CD14-positive monocyte (primary cell): Measurements from ENCODE around the gene EGFR. TPM values are rescaled to one million over a fixed set of nuclear protein-coding genes. Genes with fewer than 3 reads are reported as not detected.
"Not testable (repeated sequence)": the region's sequence is repeated elsewhere in the genome, so short reads cannot be mapped to it uniquely, and the experiment has no call there.

Experiments
- DNase-seq, 3 donors: peaks; one replicate each; pipeline ENCODE4 v3.0.0-alpha.2; 2011 to 2022
- H2AFZ ChIP-seq: 2 replicates; pipeline ENCODE4 v1.6.0; 2012; ENCODE audit warnings: mild to moderate bottlenecking, low read depth, low read length, inconsistent platforms; ENCODE audit not compliant: insufficient read depth, poor library complexity, severe bottlenecking
- H3K27ac ChIP-seq, 2 donors: 1 replicate in 1 of 2; 2 replicates in 1 of 2; pipeline ENCODE4 v1.5.1; 2012 to 2013; ENCODE audit warnings: low read length in 2 of 2, control low read depth in 1 of 2, inconsistent platforms in 1 of 2, low read depth in 1 of 2, mild to moderate bottlenecking in 1 of 2
- H3K27me3 ChIP-seq, 2 donors: one replicate each; pipeline versions ENCODE4 v1.6.0 to v1.6.1; 2011 to 2013; ENCODE audit warnings: low read length in 2 of 2; ENCODE audit not compliant: control insufficient read depth in 2 of 2, insufficient read depth in 2 of 2
- H3K36me3 ChIP-seq, 2 donors: replicated peaks in 1 of 2; 1 replicate in 1 of 2; 2 replicates in 1 of 2; pipeline versions ENCODE4 v1.5.1 to v1.6.1; 2012 to 2013; ENCODE audit warnings: low read length in 2 of 2, control low read depth in 1 of 2, inconsistent platforms in 1 of 2, mild to moderate bottlenecking in 1 of 2; ENCODE audit not compliant: insufficient read depth in 2 of 2, control insufficient read depth in 1 of 2
- H3K4me1 ChIP-seq, 2 donors: 1 replicate in 1 of 2; 2 replicates in 1 of 2; pipeline versions ENCODE4 v1.5.1 to v1.6.1; 2012 to 2013; ENCODE audit warnings: low read length in 2 of 2, control low read depth in 1 of 2, inconsistent platforms in 1 of 2, mild to moderate bottlenecking in 1 of 2, moderate library complexity in 1 of 2; ENCODE audit not compliant: insufficient read depth in 2 of 2, control insufficient read depth in 1 of 2
- H3K4me2 ChIP-seq: replicated peaks from 2 replicates; pipeline ENCODE3; 2012; ENCODE audit warnings: low read length, moderate library complexity, mild to moderate bottlenecking; ENCODE audit not compliant: poor library complexity, severe bottlenecking; ENCODE audit errors: extremely low read depth
- H3K4me3 ChIP-seq, 3 experiments: fragments of 200-600 bp in 1 of 3; sonication (generic) in 1 of 3; replicated peaks in 1 of 3; 1 replicate in 2 of 3; 2 replicates in 1 of 3; pipeline ENCODE4 v1.5.1; 2011 to 2013; ENCODE audit warnings: low read length in 3 of 3, mild to moderate bottlenecking in 3 of 3, control low read depth in 2 of 3, low read depth in 2 of 3, inconsistent platforms in 1 of 3, moderate library complexity in 1 of 3
- H3K79me2 ChIP-seq: 2 replicates; pipeline ENCODE4 v1.6.0; 2012; ENCODE audit warnings: mild to moderate bottlenecking, control low read depth, inconsistent platforms, low read length, moderate library complexity; ENCODE audit not compliant: insufficient read depth
- H3K9ac ChIP-seq: 2 replicates; pipeline ENCODE4 v1.6.0; 2017; ENCODE audit warnings: low read length, mild to moderate bottlenecking; ENCODE audit not compliant: insufficient read depth, poor library complexity, severe bottlenecking
- H3K9me3 ChIP-seq, 2 donors: replicated peaks in 1 of 2; 1 replicate in 1 of 2; 2 replicates in 1 of 2; pipeline versions ENCODE4 v1.5.1 to v1.6.1; 2012 to 2013; ENCODE audit warnings: low read length in 2 of 2, control low read depth in 1 of 2; ENCODE audit not compliant: control insufficient read depth in 1 of 2, insufficient read depth in 1 of 2
- H4K20me1 ChIP-seq: 2 replicates; pipeline ENCODE4 v1.6.0; 2012; ENCODE audit warnings: mild to moderate bottlenecking, low read length, control low read depth, moderate library complexity; ENCODE audit not compliant: insufficient read depth
- H3K27ac Mint-ChIP-seq, 7 donors: one replicate each; pipeline ENCODE4 v1.8.0; 2020; ENCODE audit warnings: mild to moderate bottlenecking in 7 of 7, mixed read lengths in 7 of 7, moderate library complexity in 6 of 7, inconsistent platforms in 2 of 7
- H3K27me3 Mint-ChIP-seq, 3 donors: one replicate each; pipeline ENCODE4 v1.8.0; 2021 to 2022; ENCODE audit warnings: low read depth in 3 of 3, mild to moderate bottlenecking in 3 of 3, mixed read lengths in 3 of 3, moderate library complexity in 3 of 3, inconsistent platforms in 1 of 3
- H3K36me3 Mint-ChIP-seq, 2 donors: one replicate each; pipeline ENCODE4 v1.8.0; 2020; ENCODE audit warnings: mixed read lengths in 2 of 2, inconsistent platforms in 1 of 2, mild to moderate bottlenecking in 1 of 2
- H3K4me1 Mint-ChIP-seq: one replicate; pipeline ENCODE4 v1.8.0; 2020; ENCODE audit warnings: mild to moderate bottlenecking, mixed read lengths
- H3K4me3 Mint-ChIP-seq, 2 donors: one replicate each; pipeline ENCODE4 v1.8.0; 2020; ENCODE audit warnings: mild to moderate bottlenecking in 2 of 2, mixed read lengths in 2 of 2, moderate library complexity in 1 of 2
- H3K9me3 Mint-ChIP-seq, 7 donors: one replicate each; pipeline ENCODE4 v1.8.0; 2020 to 2022; ENCODE audit warnings: mixed read lengths in 7 of 7, mild to moderate bottlenecking in 6 of 7, moderate library complexity in 6 of 7, inconsistent platforms in 2 of 7
- CTCF ChIP-seq: fragments of 200-600 bp; IDR thresholded peaks from one replicate; pipeline ENCODE4 v1.8.0; 2022; ENCODE audit warnings: antibody characterized with exemption, mild to moderate bottlenecking
- WGBS: methylation state at CpG from one replicate; pipeline ENCODE4 v1.1.5; 2013; ENCODE audit warnings: missing lambda C conversion rate; ENCODE audit not compliant: insufficient coverage; 5-methylcytosine and 5-hydroxymethylcytosine counted together
- intact Hi-C, 2 donors: fragments of 100-400 bp; cut with micrococcal nuclease; formaldehyde crosslinking; loops; one replicate each; pipeline versions ENCODE4 v1.15.0 to v1.15.1; 2023
- polyA plus RNA-seq, 3 donors: library from polyadenylated mRNA; depleted of rRNA in 1 of 3; unstranded in 2 of 3; stranded (reverse) in 1 of 3; fragments of 300-500 nt in 2 of 3; fragments of >200 nt in 1 of 3; fragmentation: Illumina TruSeq in 2 of 3; gene quantifications; 1 replicate in 2 of 3; 2 replicates in 1 of 3; pipeline ENCODE4 v1.2.3, GENCODE V29; 2012 to 2021

Gene EGFR
- polyA plus RNA-seq, 3 donors: not detected

- Histone ChIP-seq H3K9me3 (no peaks in the 10 kb centered on the region), H3K36me3 (no peaks in the 10 kb centered on the region), H3K79me2 (no peaks in the 10 kb centered on the region), H3K4me1 (no peaks in the 10 kb centered on the region), H3K27ac (no peak overlapping the region), H2AFZ (no peak overlapping the region), H3K27me3 (no peaks in the 10 kb centered on the region), H3K9ac (no peak overlapping the region), H3K4me2 (no peak overlapping the region), H4K20me1 (no peaks in the 10 kb centered on the region), H3K4me3 (no peak overlapping the region)
- TF ChIP-seq CTCF: no peak
- DNase-seq: no peak
- intact Hi-C loops: no loop called here
- H3K9me3 Mint-ChIP-seq: peaks cover 0 to 11% (median 1%) of the 10 kb centered on the region in 7 donors
- no peaks in the 10 kb centered on the region for H3K36me3 Mint-ChIP-seq
- no peaks in the 10 kb centered on the region for H3K4me1 Mint-ChIP-seq
- WGBS: no CpG with 5 or more reads among the region's 2 CpGs
- H3K4me3 Mint-ChIP-seq: no peak overlapping the region
- H3K27ac Mint-ChIP-seq: no peak overlapping the region
- peaks cover 0 to 7% (median 4%) of the 10 kb centered on the region in 3 donors for H3K27me3 Mint-ChIP-seq
Observed at GRCh38 chr7:55034776-55035175, 16.0 kb downstream of the EGFR start.

GRCh38 chr7:55035410-55035809 lies 16.6 kb downstream of the EGFR start:
- not testable (repeated sequence) for H3K79me2 ChIP-seq

More at GRCh38 chr7:55035410-55035809, 16.6 kb downstream of the EGFR start:
- H3K27me3 Mint-ChIP-seq, DNase-seq, H2AFZ ChIP-seq, H3K4me1 ChIP-seq, H3K4me2 ChIP-seq, H4K20me1 ChIP-seq, H3K4me3 ChIP-seq, H3K4me1 Mint-ChIP-seq, H3K27ac ChIP-seq, H3K27ac Mint-ChIP-seq, H3K4me3 Mint-ChIP-seq, H3K9ac ChIP-seq, H3K27me3 ChIP-seq, intact Hi-C loops, H3K9me3 ChIP-seq, H3K36me3 ChIP-seq, H3K36me3 Mint-ChIP-seq: not testable (repeated sequence)
- H3K9me3 Mint-ChIP-seq: peaks cover 0 to 11% (median 1%) of the 10 kb centered on the region in 7 donors
- 100% methylated on average over 1 of the region's 3 CpGs for WGBS
